ENCODE measurements around the gene RNU1-4. TPM values are rescaled to one million over a fixed set of nuclear protein-coding genes. Genes with fewer than 3 reads are reported as not detected.
"Not testable (repeated sequence)": the region's sequence is repeated elsewhere in the genome, so short reads cannot be mapped to it uniquely, and the experiment has no call there.

The RNU1-4 gene
- total and polyA plus RNA-seq, 2 of the 13 experiments (the other 11 are each of a cell fraction or from before 2014, with no cell fraction given) = under 0.01 to 11,018 TPM

- H2AFZ ChIP-seq (ENCODE audit: low read length); H3K36me3 ChIP-seq (replicated peaks in 1 of 2; ENCODE audit: control insufficient read depth in 1 of 2, insufficient read depth in 2 of 2, low read length in 2 of 2); CTCF ChIA-PET (ENCODE audit: low intra/inter-chr PET ratio, low total read pairs); intact Hi-C loops (cut with micrococcal nuclease; ENCODE audit: unreplicated experiment); H3K4me1 ChIP-seq (ENCODE audit: insufficient read depth, low read length); BruUV-seq (replicated peaks); H3K79me2 ChIP-seq (ENCODE audit: insufficient read depth, low read length); H3K4me3 ChIP-seq (replicated peaks in 1 of 3; ENCODE audit: insufficient read depth in 1 of 3, low read depth in 2 of 3, low read length in 3 of 3); H3K27ac ChIP-seq (ENCODE audit: extremely low read length, insufficient read depth, low read length); H4K20me1 ChIP-seq (ENCODE audit: insufficient read depth, low read length); FAIRE-seq; H3K27me3 ChIP-seq (ENCODE audit: control insufficient read depth in 1 of 2, insufficient read depth in 2 of 2, low read length in 2 of 2); H3K9ac ChIP-seq (ENCODE audit: insufficient read depth, low read depth, low read length); DNase-seq (ENCODE audit: low spot score); H3K9me3 ChIP-seq (ENCODE audit: low read length); in situ Hi-C loops (cut with HindIII; ENCODE audit: extremely low pct_ligation_motif_present, low pct_unique_long_range_greater_than_20kb): not testable (repeated sequence)
- peak; percentile 17; the same call in 1 of the 2 replicates for TF ChIP-seq ZNF687 (CRISPR knock-in tag; IDR thresholded peaks at IDR 0.05)
- peak; percentile 15; the same call in 2 of the 3 replicates for ATAC-seq
- H3K4me2 ChIP-seq (ENCODE audit: low read depth, low read length) = peak overlapping the region; percentile 45; the same call in 1 of the 2 replicates
- POLR2A ChIA-PET = interaction anchor here (0.7 kb wide), 1 partner anchor 190 kb away, joined by 3 read pairs; the partner anchor contains the start of gene RNU1-1
- WGBS (ENCODE audit: low lambda C conversion rate) = no CpG with 5 or more reads among the region's 5 CpGs
Observed at GRCh38 chr1:16703602-16704001, 36.7 kb upstream of the RNU1-4 start.

- H4K20me1 ChIP-seq (ENCODE audit: insufficient read depth, low read length); in situ Hi-C loops (cut with HindIII; ENCODE audit: extremely low pct_ligation_motif_present, low pct_unique_long_range_greater_than_20kb); H3K36me3 ChIP-seq (replicated peaks in 1 of 2; ENCODE audit: control insufficient read depth in 1 of 2, insufficient read depth in 2 of 2, low read length in 2 of 2); H3K9ac ChIP-seq (ENCODE audit: insufficient read depth, low read depth, low read length); H3K9me3 ChIP-seq (ENCODE audit: low read length); DNase-seq (ENCODE audit: low spot score); ATAC-seq; H3K27me3 ChIP-seq (ENCODE audit: control insufficient read depth in 1 of 2, insufficient read depth in 2 of 2, low read length in 2 of 2); H3K4me1 ChIP-seq (ENCODE audit: insufficient read depth, low read length); H3K27ac ChIP-seq (ENCODE audit: extremely low read length, insufficient read depth, low read length); CTCF ChIA-PET (ENCODE audit: low intra/inter-chr PET ratio, low total read pairs); intact Hi-C loops (cut with micrococcal nuclease; ENCODE audit: unreplicated experiment); FAIRE-seq; H3K4me3 ChIP-seq (replicated peaks in 1 of 3; ENCODE audit: insufficient read depth in 1 of 3, low read depth in 2 of 3, low read length in 3 of 3); BruUV-seq (replicated peaks); H3K79me2 ChIP-seq (ENCODE audit: insufficient read depth, low read length); H2AFZ ChIP-seq (ENCODE audit: low read length): not testable (repeated sequence)
- POLR2A ChIA-PET = interaction anchor here (0.7 kb wide), 1 partner anchor 190 kb away, joined by 3 read pairs; the partner anchor contains the start of gene RNU1-1
- H3K4me2 ChIP-seq (ENCODE audit: low read depth, low read length) = peak overlapping the region; percentile 23; the same call in 1 of the 2 replicates
- peak; percentile 21; the same call in 1 of the 2 replicates for TF ChIP-seq ZNF687 (CRISPR knock-in tag; IDR thresholded peaks at IDR 0.05)
- 62% methylated on average over 3 of the region's 13 CpGs for WGBS (ENCODE audit: low lambda C conversion rate)
Observed at GRCh38 chr1:16704076-16704475, 36.2 kb upstream of the RNU1-4 start.
